Liver (tissue), 3 donors: ENCODE measurements around the gene HHAT.

ENCODE experiments used
- CTCF ChIP-seq: fragments of 150-350 bp; IDR thresholded peaks from 2 replicates; pipeline ENCODE4 v1.5.1; 2017; ENCODE audit warnings: improper control_type of control experiment, low read depth, low read length; ENCODE audit not compliant: missing input control
- EGR1 ChIP-seq, 2 donors: IDR thresholded peaks; 2 replicates each; pipeline ENCODE4 v1.6.1; 2016 to 2018; ENCODE audit warnings: antibody characterized with exemption in 2 of 2, low read depth in 2 of 2
- FOXA1 ChIP-seq: IDR thresholded peaks from 2 replicates; pipeline ENCODE4 v1.6.1; 2016; ENCODE audit warnings: antibody characterized with exemption
- RAD21 ChIP-seq, 2 donors: IDR thresholded peaks; 2 replicates each; pipeline ENCODE4 v1.6.1; 2016; ENCODE audit warnings: antibody characterized with exemption in 2 of 2, mild to moderate bottlenecking in 2 of 2
- REST ChIP-seq: IDR thresholded peaks from 2 replicates; pipeline ENCODE4 v1.6.1; 2016; ENCODE audit warnings: antibody characterized with exemption, mild to moderate bottlenecking
- SP1 ChIP-seq: IDR thresholded peaks from 2 replicates; pipeline ENCODE4 v1.6.1; 2018; ENCODE audit warnings: antibody characterized with exemption, mild to moderate bottlenecking
- TAF1 ChIP-seq: conservative IDR thresholded peaks from 2 replicates; pipeline ENCODE4 v1.6.1; 2016; ENCODE audit warnings: antibody characterized with exemption, mild to moderate bottlenecking
- ZBTB33 ChIP-seq: IDR thresholded peaks from 2 replicates; pipeline ENCODE4 v1.6.1; 2016; ENCODE audit warnings: antibody characterized with exemption
- donor health status: healthy.
- donor health status: healthy.

GRCh38 chr1:210342986-210343780 lies 14.5 kb downstream of the HHAT start:
- TF ChIP-seq CTCF = no peak
- TF ChIP-seq EGR1 (IDR thresholded peaks at IDR 0.05; ENCODE audit: low read depth in 2 of 2) = no peak
- TF ChIP-seq REST = no peak
- no peak for TF ChIP-seq SP1
- no peak for TF ChIP-seq FOXA1
- no peak for TF ChIP-seq TAF1
- no peak for TF ChIP-seq RAD21 (IDR thresholded peaks at IDR 0.05)
- TF ChIP-seq ZBTB33 = no peak
